ENCODE measurements around the gene ARHGAP15.

ARHGAP15 gene

DNA sequence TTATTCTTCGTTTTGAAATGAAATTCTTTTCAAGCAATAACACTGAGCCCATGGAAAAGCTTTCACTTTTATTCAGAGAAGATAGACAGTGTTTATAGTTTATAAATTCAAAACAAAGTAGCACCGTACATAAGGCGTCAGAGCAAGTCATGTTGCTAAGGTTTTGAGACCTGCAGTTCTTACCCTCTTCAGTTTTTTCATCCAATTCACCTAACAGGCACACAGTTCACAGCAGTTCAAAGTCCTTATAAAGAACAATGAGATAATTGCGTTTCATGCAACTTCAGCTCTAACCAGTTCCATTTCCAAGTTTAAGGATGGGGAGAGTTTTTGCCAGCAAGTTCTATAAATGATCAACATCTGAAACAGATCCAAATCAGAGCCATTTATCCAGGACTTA, 96.7 kb downstream of the ARHGAP15 start:
- DNase-seq = no peak

- no peak for DNase-seq
Measured at GRCh38 chr2:143226714-143227541, 97.7 kb downstream of the ARHGAP15 start.

- no peak for DNase-seq
Measured at GRCh38 chr2:143229411-143229810, 100.2 kb downstream of the ARHGAP15 start.

DNA sequence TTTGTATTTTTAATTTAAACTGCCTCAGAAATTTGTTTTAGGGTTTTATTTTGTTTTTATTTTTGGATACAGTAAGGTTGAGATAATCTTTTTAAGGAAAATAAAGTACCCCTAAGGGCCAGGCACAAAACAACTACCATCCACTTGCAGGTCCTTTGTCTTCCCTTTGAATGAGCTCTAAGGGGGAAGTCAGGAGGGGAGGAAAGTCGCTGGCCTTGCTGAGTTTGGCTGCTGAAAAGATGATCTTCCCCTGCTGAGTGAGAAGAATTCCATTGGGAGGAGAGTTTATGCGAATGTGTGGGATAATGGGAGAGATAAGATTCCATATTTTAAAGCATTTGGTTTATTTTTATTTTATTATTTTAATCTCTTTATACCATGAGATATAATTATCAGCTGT, 100.7 kb downstream of the ARHGAP15 start:
- DNase-seq = no peak

DNA sequence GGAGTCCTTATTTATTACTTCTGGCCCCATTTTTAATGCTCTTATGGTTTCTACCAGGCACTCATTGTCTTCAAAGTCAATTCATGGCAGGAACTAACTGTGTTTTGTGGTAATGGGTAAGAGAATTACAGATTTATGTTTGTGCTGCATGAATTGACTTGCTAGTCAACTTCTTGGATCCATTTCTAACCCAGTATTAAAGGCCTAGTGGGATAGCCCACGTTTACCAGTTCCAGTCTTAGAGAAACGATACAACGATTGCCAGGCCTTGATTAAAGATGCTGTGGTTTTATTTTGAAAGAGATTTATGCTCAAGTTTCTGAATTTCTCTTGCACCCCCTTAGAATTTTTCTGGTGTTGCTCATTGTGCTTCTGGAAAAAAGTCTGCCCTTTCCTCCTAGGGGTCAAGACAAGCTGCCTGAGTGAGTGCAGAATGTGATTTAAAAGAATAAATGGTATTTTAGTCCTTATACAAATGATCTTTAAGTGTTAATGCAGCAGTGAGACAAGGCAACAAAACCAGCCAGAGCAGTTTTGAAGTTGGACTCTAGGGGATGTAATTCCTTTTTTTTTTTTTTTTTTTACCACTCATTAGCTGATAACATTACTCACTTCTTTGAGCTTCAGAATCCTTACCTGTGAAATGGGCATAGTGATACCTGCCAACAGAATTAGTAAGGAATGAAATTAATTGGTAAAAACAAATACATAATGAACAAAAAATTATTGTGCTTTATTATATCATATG, 101.5 kb downstream of the ARHGAP15 start:
- DNase-seq = no peak

- DNase-seq = no peak
Measured at GRCh38 chr2:143231254-143231645, 102.0 kb downstream of the ARHGAP15 start.

DNA sequence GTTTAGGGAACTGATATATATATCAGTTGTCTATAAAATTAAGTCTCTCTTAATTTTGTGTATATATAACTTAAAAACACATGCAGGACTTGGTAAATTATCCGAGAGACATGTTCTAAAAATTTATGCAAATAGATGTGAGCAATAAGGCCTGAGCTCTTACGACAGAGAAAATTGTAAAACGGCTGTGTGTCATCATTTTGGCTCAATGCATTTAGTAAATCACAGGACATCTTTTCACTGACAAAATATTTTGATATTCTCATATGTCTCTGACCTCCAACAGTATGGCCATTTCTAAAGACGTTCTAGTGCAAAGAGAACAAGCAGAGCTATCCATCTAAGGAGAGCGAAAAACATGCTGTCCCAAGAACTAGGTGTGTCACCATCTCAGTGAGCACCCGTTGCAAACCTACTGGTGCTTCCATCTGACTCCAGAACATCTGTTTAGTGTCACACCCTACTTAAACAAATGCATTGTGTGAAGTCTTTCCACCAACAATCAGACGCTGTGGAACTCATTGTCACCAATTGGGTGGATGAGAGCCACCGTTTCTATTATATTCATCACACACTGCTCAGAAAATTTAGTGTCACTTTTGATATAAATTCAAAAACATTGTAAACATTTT, 108.0 kb downstream of the ARHGAP15 start:
- no peak for DNase-seq

- DNase-seq = no peak
Measured at GRCh38 chr2:143241403-143242088, 112.3 kb downstream of the ARHGAP15 start.

- no peak for DNase-seq
Measured at GRCh38 chr2:143246246-143246645, 117.0 kb downstream of the ARHGAP15 start.

DNA sequence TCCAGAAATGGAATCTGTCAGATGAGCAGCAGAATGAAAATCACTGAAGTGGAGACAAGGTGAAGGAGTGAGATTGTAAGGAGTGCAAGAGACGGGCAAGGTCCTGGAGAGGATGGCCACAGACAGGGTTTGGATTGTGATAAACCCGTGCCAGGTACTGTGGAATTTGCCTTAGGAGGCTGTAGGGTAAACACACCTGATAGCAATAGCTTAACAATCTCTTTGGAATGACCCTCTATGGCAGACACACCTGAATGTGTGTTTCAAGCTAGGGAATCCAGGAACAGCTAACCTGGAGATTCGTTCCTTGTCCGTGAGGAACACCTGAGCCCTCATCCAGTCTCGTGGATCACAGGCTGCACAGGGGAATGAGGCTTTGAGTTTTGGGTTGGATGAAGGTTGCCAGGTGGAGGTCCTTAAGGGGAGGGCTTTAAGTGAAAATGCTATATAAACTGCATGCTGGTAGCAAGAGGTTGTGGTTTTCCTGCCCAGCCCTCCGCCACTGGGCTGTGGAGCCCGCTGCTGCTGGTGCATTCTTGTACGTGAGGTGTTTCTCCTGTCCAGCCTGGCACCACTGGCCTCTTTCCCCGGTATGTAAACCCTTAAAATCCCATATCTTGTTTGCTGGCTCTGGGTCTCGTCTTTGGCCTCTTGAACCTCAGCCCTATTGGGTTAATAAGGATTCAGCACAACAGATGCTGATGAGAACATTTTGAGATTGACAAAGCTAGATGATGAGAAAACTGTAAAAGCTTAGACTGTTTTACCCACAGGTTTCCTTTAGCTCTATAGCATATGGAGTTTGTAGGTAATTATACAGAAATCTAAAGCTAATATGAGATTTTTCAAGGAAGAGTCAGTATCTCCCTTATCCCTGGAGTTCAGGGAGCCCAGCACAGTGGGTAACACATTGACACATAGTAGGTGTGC, 117.9 kb downstream of the ARHGAP15 start:
- DNase-seq = no peak

DNA sequence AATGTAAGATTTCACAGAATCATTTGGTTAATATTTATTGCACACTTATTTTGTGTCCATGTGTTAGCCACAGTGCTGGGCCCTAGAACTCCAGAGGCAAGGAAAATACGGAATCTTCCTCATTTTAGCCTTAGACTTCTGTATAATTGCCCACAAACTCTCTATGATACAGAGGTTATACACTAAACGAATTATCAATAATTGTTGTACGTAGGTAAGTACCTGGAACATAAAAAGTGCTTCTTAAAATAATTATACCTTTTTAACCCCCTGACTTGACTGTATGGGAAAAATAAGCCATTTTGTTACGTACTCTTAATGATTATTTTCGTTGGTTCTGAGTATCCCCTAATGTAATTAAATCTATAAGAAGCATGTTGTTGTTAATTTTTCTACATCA, 119.4 kb downstream of the ARHGAP15 start:
- DNase-seq = no peak

DNA sequence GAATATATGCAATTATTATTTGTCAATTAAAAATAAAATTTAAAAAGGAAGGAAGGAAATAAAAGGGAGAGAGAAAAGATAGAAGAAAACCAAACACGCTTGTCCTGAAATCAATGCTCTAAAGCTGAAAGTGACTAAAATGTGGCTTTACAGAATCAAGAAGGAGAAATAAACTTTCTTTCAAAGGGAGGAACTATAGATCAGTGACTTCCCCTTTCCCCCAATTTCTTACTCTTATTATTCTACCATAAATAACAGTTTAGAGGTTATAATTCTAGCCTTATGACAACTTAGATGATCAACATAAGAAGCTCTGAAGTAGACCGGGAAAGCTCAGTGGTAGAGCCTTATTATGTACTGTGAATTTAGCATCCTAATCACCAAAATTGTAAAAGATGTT, 122.5 kb downstream of the ARHGAP15 start:
- DNase-seq = no peak

GRCh38 chr2:143252138-143252907, 123.1 kb downstream of the ARHGAP15 start:
- no peak for DNase-seq

DNA sequence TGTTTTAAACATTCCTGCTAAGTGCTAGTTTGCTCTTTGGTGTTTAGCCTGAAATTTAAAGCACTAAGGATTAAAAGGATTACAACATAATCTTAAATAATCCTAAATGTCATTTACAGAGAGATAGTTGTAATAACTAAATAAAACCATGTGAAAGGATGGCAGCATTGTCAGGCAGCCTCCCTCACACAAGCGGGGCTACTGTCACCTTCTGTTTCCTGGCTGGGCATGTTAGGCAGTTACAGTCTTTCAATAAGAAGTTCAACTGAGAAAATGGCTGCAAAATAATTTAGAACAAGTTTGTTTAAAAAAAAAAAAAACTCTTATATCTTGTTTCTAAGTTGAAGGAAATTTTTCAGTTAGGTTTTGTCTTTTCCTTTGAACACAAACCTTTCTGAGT, 124.9 kb downstream of the ARHGAP15 start:
- DNase-seq = no peak

DNA sequence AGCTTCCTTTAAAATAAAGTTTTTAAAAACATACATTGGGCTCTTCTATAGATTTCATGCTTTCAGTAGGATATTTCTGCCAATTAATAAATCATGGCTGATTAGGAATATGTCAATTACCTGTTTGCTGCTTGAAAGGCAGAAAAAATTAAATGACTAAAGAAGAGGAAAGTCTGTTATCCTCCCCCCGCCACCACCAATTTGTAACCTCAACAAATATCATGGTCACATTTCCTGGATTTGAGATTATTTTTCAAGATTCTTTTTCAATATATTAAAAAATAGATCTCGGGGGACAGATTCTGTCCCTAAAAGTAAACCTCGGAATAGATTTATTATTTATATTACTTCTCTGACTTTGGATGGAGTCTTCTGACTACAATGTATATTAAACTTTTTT, 125.9 kb downstream of the ARHGAP15 start:
- DNase-seq = no peak

DNA sequence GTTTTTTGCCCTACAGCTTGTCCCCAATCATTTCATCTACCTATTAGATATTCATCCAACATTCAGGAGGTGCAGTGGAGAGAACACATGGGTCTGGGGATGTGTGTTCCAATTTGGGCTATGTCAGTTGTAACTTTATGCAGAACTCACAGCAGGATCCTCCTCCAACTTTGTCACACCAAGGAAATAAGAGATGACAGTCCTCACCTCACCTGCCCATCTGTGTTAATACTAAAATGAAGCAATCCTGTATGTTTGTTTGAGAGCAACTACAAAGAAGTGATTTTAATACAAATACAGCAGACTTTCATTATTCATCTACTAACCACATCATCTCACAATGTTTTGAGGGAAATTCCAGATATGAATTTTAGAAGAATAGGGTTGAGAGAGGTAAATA, 126.7 kb downstream of the ARHGAP15 start:
- no peak for DNase-seq

DNA sequence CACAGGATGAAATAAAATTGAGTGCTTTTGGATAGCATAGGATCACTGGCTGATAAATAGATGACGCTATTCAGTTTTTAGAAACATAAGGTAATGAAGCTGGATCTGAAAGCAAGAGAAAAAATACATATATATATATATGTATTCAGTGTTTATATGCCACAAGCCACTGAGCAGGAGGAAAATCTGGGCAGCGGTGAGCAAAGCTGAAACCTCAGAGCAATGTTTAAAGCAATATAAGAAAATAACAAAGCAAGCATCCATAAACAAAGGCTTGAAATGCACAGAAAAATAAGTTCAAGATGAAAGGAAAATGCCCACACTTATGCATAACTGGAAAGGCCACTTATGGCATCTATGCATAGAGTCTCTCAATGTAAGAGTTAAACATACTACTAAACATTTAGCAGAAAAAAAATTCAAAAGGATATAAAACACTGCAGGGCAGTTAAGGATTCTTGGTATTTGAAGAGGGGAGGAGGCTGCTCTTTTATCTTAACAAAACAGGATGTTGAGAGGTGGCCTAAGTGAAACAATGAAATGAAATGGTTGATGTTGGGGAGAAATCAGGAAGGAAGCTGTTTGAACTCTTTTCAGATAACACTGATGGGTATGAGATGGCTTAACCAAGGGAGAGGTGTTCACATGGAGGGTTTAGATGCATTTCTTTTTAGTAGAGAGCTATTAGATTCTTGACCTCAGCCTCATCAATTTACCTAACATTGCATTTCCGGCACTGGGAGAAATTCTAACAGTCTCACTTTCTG, 129.1 kb downstream of the ARHGAP15 start:
- no peak for DNase-seq

DNA sequence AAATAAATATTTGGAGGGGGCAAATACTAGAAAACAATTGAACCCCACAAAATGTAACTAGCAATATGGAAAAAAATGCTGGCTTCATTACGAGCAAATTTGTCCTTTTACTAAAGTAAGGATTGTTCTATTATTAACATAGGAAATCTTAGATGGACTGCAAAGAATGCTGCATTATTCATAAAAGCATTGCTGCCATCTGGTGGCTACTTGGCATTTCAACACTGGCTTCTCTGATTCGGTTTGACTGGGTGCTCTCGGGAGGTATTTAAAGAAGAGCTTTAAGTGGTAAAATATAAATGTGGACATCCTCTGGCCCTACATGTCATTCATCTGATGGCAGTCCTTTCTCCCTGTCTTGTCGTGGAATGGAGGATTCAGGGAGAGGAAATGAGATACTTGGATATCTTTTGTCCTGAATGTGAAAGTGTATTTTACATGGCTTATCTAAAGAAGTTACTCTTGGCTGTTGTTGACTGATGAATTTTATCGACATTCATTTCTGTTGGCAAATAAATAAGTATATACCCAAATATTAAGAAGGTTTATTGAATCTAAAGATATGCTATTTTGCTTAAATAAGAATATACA, 130.2 kb downstream of the ARHGAP15 start:
- DNase-seq = peak in 32 of 51 donors; percentile 0 to 67 (median 20)

- DNase-seq = no peak
Measured at GRCh38 chr2:143261986-143262385, 132.8 kb downstream of the ARHGAP15 start.

Measured in hypothalamus (tissue), 51 donors.